Peyer's patch (tissue), 4 donors: Measurements from ENCODE around the gene RPTOR.

Source experiments
- POLR2A ChIP-seq, 2 donors: fragments of 450-650 bp; IDR thresholded peaks; one replicate each; pipeline ENCODE4 v1.5.1; 2017; ENCODE audit warnings: antibody characterized with exemption in 2 of 2, mild to moderate bottlenecking in 2 of 2, moderate library complexity in 2 of 2
- TF ChIP-seq, protein P1 (sequence below), 6 experiments: fragments of 450-650 bp in 4 of 6; fragments of 200-600 bp in 2 of 6; sonication (generic) in 1 of 6; IDR thresholded peaks; one replicate each; pipeline ENCODE4 v1.5.1; 2017 to 2019; ENCODE audit warnings: antibody characterized with exemption in 6 of 6, mild to moderate bottlenecking in 3 of 6, moderate library complexity in 1 of 6

DNA sequence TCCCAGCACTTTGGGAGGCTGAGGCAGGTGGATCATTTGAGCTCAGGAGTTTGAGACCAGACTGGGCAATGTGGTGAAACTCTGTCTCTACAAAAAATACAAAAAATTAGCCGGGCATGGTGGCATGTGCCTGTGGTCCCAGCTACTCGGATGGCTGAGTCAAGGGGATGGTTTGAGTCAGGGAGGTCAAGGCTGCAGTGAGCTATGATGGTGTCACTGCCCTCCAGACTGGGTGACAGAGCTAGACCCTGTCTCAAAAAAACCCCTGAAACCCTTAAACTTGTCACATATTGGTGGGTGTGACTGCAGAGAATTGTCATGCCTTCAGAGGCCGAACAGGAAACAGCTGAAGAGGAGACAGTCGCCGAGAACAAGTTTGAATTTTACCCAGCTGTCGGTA lies 13.4 kb downstream of the RPTOR start:
- TF ChIP-seq, protein P1, sequence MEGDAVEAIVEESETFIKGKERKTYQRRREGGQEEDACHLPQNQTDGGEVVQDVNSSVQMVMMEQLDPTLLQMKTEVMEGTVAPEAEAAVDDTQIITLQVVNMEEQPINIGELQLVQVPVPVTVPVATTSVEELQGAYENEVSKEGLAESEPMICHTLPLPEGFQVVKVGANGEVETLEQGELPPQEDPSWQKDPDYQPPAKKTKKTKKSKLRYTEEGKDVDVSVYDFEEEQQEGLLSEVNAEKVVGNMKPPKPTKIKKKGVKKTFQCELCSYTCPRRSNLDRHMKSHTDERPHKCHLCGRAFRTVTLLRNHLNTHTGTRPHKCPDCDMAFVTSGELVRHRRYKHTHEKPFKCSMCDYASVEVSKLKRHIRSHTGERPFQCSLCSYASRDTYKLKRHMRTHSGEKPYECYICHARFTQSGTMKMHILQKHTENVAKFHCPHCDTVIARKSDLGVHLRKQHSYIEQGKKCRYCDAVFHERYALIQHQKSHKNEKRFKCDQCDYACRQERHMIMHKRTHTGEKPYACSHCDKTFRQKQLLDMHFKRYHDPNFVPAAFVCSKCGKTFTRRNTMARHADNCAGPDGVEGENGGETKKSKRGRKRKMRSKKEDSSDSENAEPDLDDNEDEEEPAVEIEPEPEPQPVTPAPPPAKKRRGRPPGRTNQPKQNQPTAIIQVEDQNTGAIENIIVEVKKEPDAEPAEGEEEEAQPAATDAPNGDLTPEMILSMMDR (IDR thresholded peaks at IDR 0.05): no peak
- TF ChIP-seq POLR2A (IDR thresholded peaks at IDR 0.05): no peak
